Thoracic aorta (tissue), 2 donors: Measurements from ENCODE around the gene PRDM16. TPM values are rescaled to one million over a fixed set of nuclear protein-coding genes. Genes with fewer than 3 reads are reported as not detected.

ENCODE experiments used
- ATAC-seq: fragments of 150-250 bp; one replicate; pipeline ENCODE4 v1.8.0; 2017; ENCODE audit warnings: low read depth; ENCODE audit not compliant: insufficient number of reproducible peaks, low FRiP score
- DNase-seq: peaks from one replicate; pipeline ENCODE4 v3.0.0-alpha.2; 2020; ENCODE audit warnings: low spot score
- H3K27ac ChIP-seq, 2 donors: fragments of 200-600 bp; sonication (generic); 1 replicate in 1 of 2; 2 replicates in 1 of 2; pipeline ENCODE4 v1.5.1; 2016; ENCODE audit warnings: mild to moderate bottlenecking in 2 of 2, moderate library complexity in 2 of 2
- H3K27me3 ChIP-seq: fragments of 200-600 bp; sonication (generic); replicated peaks from 2 replicates; pipeline ENCODE4 v1.6.0; 2016; ENCODE audit warnings: mild to moderate bottlenecking; ENCODE audit not compliant: insufficient read depth
- H3K36me3 ChIP-seq: fragments of 200-600 bp; sonication (generic); one replicate; pipeline ENCODE4 v1.5.1; 2016
- H3K4me1 ChIP-seq, 2 donors: fragments of 200-600 bp; sonication (generic); 1 replicate in 1 of 2; 2 replicates in 1 of 2; pipeline versions ENCODE4 v1.5.1 to v1.6.0; 2016; ENCODE audit warnings: low read depth in 2 of 2, mild to moderate bottlenecking in 1 of 2; ENCODE audit not compliant: control insufficient read depth in 1 of 2
- H3K4me3 ChIP-seq: fragments of 200-600 bp; sonication (generic); 2 replicates; pipeline ENCODE4 v1.5.1; 2016; ENCODE audit warnings: mild to moderate bottlenecking
- H3K9me3 ChIP-seq: fragments of 200-600 bp; sonication (generic); 2 replicates; pipeline ENCODE4 v1.5.1; 2016
- CTCF ChIP-seq: fragments of 200-600 bp; sonication (generic); IDR thresholded peaks from one replicate; pipeline ENCODE4 v1.5.1; 2019; ENCODE audit warnings: antibody characterized with exemption
- total RNA-seq, 2 donors: library from RNA; depleted of rRNA; stranded (reverse); fragments of >200 nt; gene quantifications; one replicate each; pipeline versions ENCODE4 v1.1.0 to v1.2.3, GENCODE V29; 2016

PRDM16 gene
- total RNA-seq, 2 donors from 2014 or later, result 68.9 to 85.4 TPM

- H3K36me3 ChIP-seq, result no peaks in the 10 kb centered on the region
- DNase-seq, result no peak
- no peak overlapping the region for H3K4me3 ChIP-seq
- no peak for TF ChIP-seq CTCF
- H3K4me1 ChIP-seq, result peaks cover 62 to 86% of the 10 kb centered on the region in 2 donors
- H3K27me3 ChIP-seq, result no peaks in the 10 kb centered on the region
- peak overlapping the region; percentile 98 to 100 for H3K27ac ChIP-seq
- peaks cover 6% of the 10 kb centered on the region for H3K9me3 ChIP-seq
- no peak for ATAC-seq
Observed at GRCh38 chr1:3348196-3348865, 279.3 kb downstream of the PRDM16 start.

GRCh38 chr1:3349161-3349967 is 280.4 kb downstream of the PRDM16 start:
- peaks cover 2% of the 10 kb centered on the region for H3K9me3 ChIP-seq
- DNase-seq (no peak), ATAC-seq (no peak)
- H3K4me3 ChIP-seq, result peak overlapping the region; percentile 19
- H3K27me3 ChIP-seq, result no peaks in the 10 kb centered on the region
- H3K4me1 ChIP-seq, result peaks cover 73 to 96% of the 10 kb centered on the region in 2 donors
- H3K36me3 ChIP-seq, result no peaks in the 10 kb centered on the region
- peak overlapping the region; percentile 98 to 100 for H3K27ac ChIP-seq
- no peak for TF ChIP-seq CTCF

GRCh38 chr1:3349968-3350299 is 280.9 kb downstream of the PRDM16 start:
- no peak for TF ChIP-seq CTCF
- no peaks in the 10 kb centered on the region for H3K36me3 ChIP-seq
- no peak for DNase-seq
- no peak overlapping the region for H3K4me3 ChIP-seq
- H3K9me3 ChIP-seq, result no peaks in the 10 kb centered on the region
- ATAC-seq, result no peak
- H3K4me1 ChIP-seq, result peaks cover 78 to 98% of the 10 kb centered on the region in 2 donors
- H3K27me3 ChIP-seq, result no peaks in the 10 kb centered on the region
- peak overlapping the region; percentile 98 to 100 for H3K27ac ChIP-seq

- DNase-seq, result peak; percentile 39
- Histone ChIP-seq H3K27me3 (no peaks in the 10 kb centered on the region), H3K4me1 (peaks cover 85 to 98% of the 10 kb centered on the region in 2 donors), H3K9me3 (no peaks in the 10 kb centered on the region), H3K36me3 (no peaks in the 10 kb centered on the region), H3K4me3 (peak overlapping the region; percentile 51), H3K27ac (peak overlapping the region; percentile 98 to 100)
- peak; percentile 30 for TF ChIP-seq CTCF
- peak; percentile 18 for ATAC-seq
Observed at GRCh38 chr1:3350506-3351261, 281.7 kb downstream of the PRDM16 start.
